ENCODE measurements around the gene LRP1B.

The LRP1B gene

GRCh38 chr2:140836826-140837225 lies 1294.0 kb downstream of the LRP1B start:
- no peaks in the 10 kb centered on the region for H3K27me3 Mint-ChIP-seq
- H3K9me3 Mint-ChIP-seq = peaks cover 3% of the 10 kb centered on the region
- no peak for ATAC-seq
- H3K27ac Mint-ChIP-seq = no peak overlapping the region
- no peak overlapping the region for H3K4me3 Mint-ChIP-seq
- no peaks in the 10 kb centered on the region for H3K4me1 Mint-ChIP-seq
- H3K36me3 Mint-ChIP-seq = no peaks in the 10 kb centered on the region

GRCh38 chr2:140835079-140835478 lies 1295.7 kb downstream of the LRP1B start:
- H3K27me3 Mint-ChIP-seq = no peaks in the 10 kb centered on the region
- peaks cover 7% of the 10 kb centered on the region for H3K9me3 Mint-ChIP-seq
- no peak overlapping the region for H3K4me3 Mint-ChIP-seq
- H3K36me3 Mint-ChIP-seq = no peaks in the 10 kb centered on the region
- ATAC-seq = no peak
- no peak overlapping the region for H3K27ac Mint-ChIP-seq
- H3K4me1 Mint-ChIP-seq = no peaks in the 10 kb centered on the region

GRCh38 chr2:140814141-140814540 lies 1316.7 kb downstream of the LRP1B start:
- Mint-ChIP-seq H3K36me3 (no peaks in the 10 kb centered on the region), H3K9me3 (peaks cover 3% of the 10 kb centered on the region), H3K4me3 (no peak overlapping the region), H3K4me1 (no peaks in the 10 kb centered on the region), H3K27me3 (no peaks in the 10 kb centered on the region), H3K27ac (no peak overlapping the region)
- ATAC-seq = no peak

GRCh38 chr2:140808820-140809219 lies 1322.0 kb downstream of the LRP1B start:
- Mint-ChIP-seq H3K27ac (no peak overlapping the region), H3K9me3 (no peaks in the 10 kb centered on the region), H3K4me3 (no peak overlapping the region), H3K4me1 (no peaks in the 10 kb centered on the region), H3K27me3 (no peaks in the 10 kb centered on the region), H3K36me3 (no peaks in the 10 kb centered on the region)
- ATAC-seq = no peak

- Mint-ChIP-seq H3K27me3 (no peaks in the 10 kb centered on the region), H3K36me3 (no peaks in the 10 kb centered on the region), H3K27ac (no peak overlapping the region), H3K4me1 (no peaks in the 10 kb centered on the region), H3K9me3 (no peaks in the 10 kb centered on the region), H3K4me3 (no peak overlapping the region)
- no peak for ATAC-seq
Observed at GRCh38 chr2:140808211-140808610, 1322.6 kb downstream of the LRP1B start.

GRCh38 chr2:140804700-140805260 lies 1326.0 kb downstream of the LRP1B start:
- H3K27ac Mint-ChIP-seq = no peak overlapping the region
- no peaks in the 10 kb centered on the region for H3K9me3 Mint-ChIP-seq
- no peaks in the 10 kb centered on the region for H3K27me3 Mint-ChIP-seq
- H3K4me1 Mint-ChIP-seq = no peaks in the 10 kb centered on the region
- no peak for ATAC-seq
- no peak overlapping the region for H3K4me3 Mint-ChIP-seq
- H3K36me3 Mint-ChIP-seq = no peaks in the 10 kb centered on the region

GRCh38 chr2:140801311-140801710 lies 1329.5 kb downstream of the LRP1B start:
- no peak overlapping the region for H3K27ac Mint-ChIP-seq
- H3K36me3 Mint-ChIP-seq = no peaks in the 10 kb centered on the region
- H3K27me3 Mint-ChIP-seq = no peaks in the 10 kb centered on the region
- peaks cover 6% of the 10 kb centered on the region for H3K4me1 Mint-ChIP-seq
- no peak for ATAC-seq
- no peak overlapping the region for H3K4me3 Mint-ChIP-seq
- H3K9me3 Mint-ChIP-seq = no peaks in the 10 kb centered on the region

GRCh38 chr2:140797718-140798117 lies 1333.1 kb downstream of the LRP1B start:
- no peak for ATAC-seq
- peaks cover 6% of the 10 kb centered on the region for H3K4me1 Mint-ChIP-seq
- no peak overlapping the region for H3K27ac Mint-ChIP-seq
- H3K27me3 Mint-ChIP-seq = no peaks in the 10 kb centered on the region
- no peaks in the 10 kb centered on the region for H3K9me3 Mint-ChIP-seq
- H3K36me3 Mint-ChIP-seq = no peaks in the 10 kb centered on the region
- H3K4me3 Mint-ChIP-seq = no peak overlapping the region

- no peak for ATAC-seq
- Mint-ChIP-seq H3K4me3 (no peak overlapping the region), H3K4me1 (no peaks in the 10 kb centered on the region), H3K9me3 (no peaks in the 10 kb centered on the region), H3K27me3 (no peaks in the 10 kb centered on the region), H3K27ac (no peak overlapping the region), H3K36me3 (no peaks in the 10 kb centered on the region)
Observed at GRCh38 chr2:140791802-140792201, 1339.0 kb downstream of the LRP1B start.

- peaks cover 7% of the 10 kb centered on the region for H3K4me1 Mint-ChIP-seq
- no peaks in the 10 kb centered on the region for H3K27me3 Mint-ChIP-seq
- no peak for ATAC-seq
- H3K27ac Mint-ChIP-seq = no peak overlapping the region
- no peaks in the 10 kb centered on the region for H3K36me3 Mint-ChIP-seq
- no peaks in the 10 kb centered on the region for H3K9me3 Mint-ChIP-seq
- H3K4me3 Mint-ChIP-seq = no peak overlapping the region
Observed at GRCh38 chr2:140786585-140786984, 1344.2 kb downstream of the LRP1B start.

GRCh38 chr2:140775411-140775810 lies 1355.4 kb downstream of the LRP1B start:
- ATAC-seq = no peak
- Mint-ChIP-seq H3K36me3 (no peaks in the 10 kb centered on the region), H3K27me3 (no peaks in the 10 kb centered on the region), H3K4me1 (peaks cover 8% of the 10 kb centered on the region), H3K27ac (no peak overlapping the region), H3K4me3 (no peak overlapping the region), H3K9me3 (no peaks in the 10 kb centered on the region)

- Mint-ChIP-seq H3K4me3 (no peak overlapping the region), H3K27me3 (no peaks in the 10 kb centered on the region), H3K4me1 (no peaks in the 10 kb centered on the region), H3K9me3 (no peaks in the 10 kb centered on the region), H3K36me3 (no peaks in the 10 kb centered on the region), H3K27ac (no peak overlapping the region)
- ATAC-seq = no peak
Observed at GRCh38 chr2:140770645-140771044, 1360.2 kb downstream of the LRP1B start.

- no peak for ATAC-seq
- no peak overlapping the region for H3K27ac Mint-ChIP-seq
- no peak overlapping the region for H3K4me3 Mint-ChIP-seq
- no peaks in the 10 kb centered on the region for H3K27me3 Mint-ChIP-seq
- peaks cover 3% of the 10 kb centered on the region for H3K9me3 Mint-ChIP-seq
- H3K4me1 Mint-ChIP-seq = no peaks in the 10 kb centered on the region
- no peaks in the 10 kb centered on the region for H3K36me3 Mint-ChIP-seq
Observed at GRCh38 chr2:140761807-140762206, 1369.0 kb downstream of the LRP1B start.

GRCh38 chr2:140759426-140760156 lies 1371.2 kb downstream of the LRP1B start:
- no peaks in the 10 kb centered on the region for H3K4me1 Mint-ChIP-seq
- H3K27me3 Mint-ChIP-seq = no peaks in the 10 kb centered on the region
- peaks cover 3% of the 10 kb centered on the region for H3K9me3 Mint-ChIP-seq
- no peaks in the 10 kb centered on the region for H3K36me3 Mint-ChIP-seq
- no peak overlapping the region for H3K27ac Mint-ChIP-seq
- no peak for ATAC-seq
- no peak overlapping the region for H3K4me3 Mint-ChIP-seq

- Mint-ChIP-seq H3K4me3 (no peak overlapping the region), H3K27me3 (no peaks in the 10 kb centered on the region), H3K9me3 (no peaks in the 10 kb centered on the region), H3K4me1 (no peaks in the 10 kb centered on the region), H3K27ac (no peak overlapping the region), H3K36me3 (no peaks in the 10 kb centered on the region)
- ATAC-seq = no peak
Observed at GRCh38 chr2:140747665-140748064, 1383.2 kb downstream of the LRP1B start.

- no peak for ATAC-seq
- H3K9me3 Mint-ChIP-seq = no peaks in the 10 kb centered on the region
Observed at GRCh38 chr2:140747090-140747489, 1383.7 kb downstream of the LRP1B start.

More at GRCh38 chr2:140747090-140747489, 1383.7 kb downstream of the LRP1B start:
- H3K4me1 Mint-ChIP-seq = no peaks in the 10 kb centered on the region
- H3K4me3 Mint-ChIP-seq = no peak overlapping the region
- H3K27ac Mint-ChIP-seq = no peak overlapping the region
- H3K27me3 Mint-ChIP-seq = no peaks in the 10 kb centered on the region
- H3K36me3 Mint-ChIP-seq = no peaks in the 10 kb centered on the region
